Suprapubic skin (tissue), 4 donors: ENCODE data around the gene FRAT1. TPM values are rescaled to one million over a fixed set of nuclear protein-coding genes. Genes with fewer than 3 reads are reported as not detected.

Experiments
- DNase-seq, 2 donors: peaks; one replicate each; pipeline ENCODE4 v3.0.0-alpha.2; 2019; ENCODE audit warnings: low spot score in 2 of 2
- H3K27ac ChIP-seq: fragments of 200-600 bp; sonication (generic); one replicate; pipeline ENCODE4 v1.5.1; 2019
- H3K27me3 ChIP-seq: fragments of 200-600 bp; sonication (generic); one replicate; pipeline ENCODE4 v1.5.1; 2019
- H3K36me3 ChIP-seq: fragments of 200-600 bp; sonication (generic); one replicate; pipeline ENCODE4 v1.5.1; 2019
- H3K4me1 ChIP-seq: fragments of 200-600 bp; sonication (generic); one replicate; pipeline ENCODE4 v1.5.1; 2019
- H3K4me3 ChIP-seq: fragments of 200-600 bp; sonication (generic); one replicate; pipeline ENCODE4 v1.5.1; 2019; ENCODE audit warnings: mild to moderate bottlenecking
- H3K9me3 ChIP-seq: fragments of 200-600 bp; sonication (generic); one replicate; pipeline ENCODE4 v1.5.1; 2019
- EP300 ChIP-seq: sonication (generic); formaldehyde crosslinking; IDR thresholded peaks from one replicate; pipeline ENCODE4 v1.6.1; 2017; ENCODE audit warnings: antibody characterized with exemption
- POLR2A ChIP-seq, 2 donors: fragments of 450-650 bp; IDR thresholded peaks; one replicate each; pipeline ENCODE4 v1.6.1; 2017; ENCODE audit warnings: antibody characterized with exemption in 2 of 2, mild to moderate bottlenecking in 2 of 2, moderate library complexity in 2 of 2
- POLR2AphosphoS5 ChIP-seq, 3 donors: sonication (generic); formaldehyde crosslinking; IDR thresholded peaks; one replicate each; pipeline ENCODE4 v1.6.1; 2017; ENCODE audit warnings: antibody characterized with exemption in 3 of 3
- WGBS: methylation state at CpG from one replicate; pipeline ENCODE4 v1.1.5; 2018; 5-methylcytosine and 5-hydroxymethylcytosine counted together
- total RNA-seq, 4 donors: library from RNA; depleted of rRNA; stranded (reverse); fragments of >200 nt; gene quantifications; one replicate each; pipeline ENCODE4 v1.1.0, GENCODE V29; 2016
- TF ChIP-seq, protein P1 (sequence below), 2 donors: fragments of 200-600 bp in 1 of 2; fragments of 450-650 bp in 1 of 2; sonication (generic) in 1 of 2; IDR thresholded peaks; one replicate each; pipeline ENCODE4 v1.5.1; 2016 to 2019; ENCODE audit warnings: antibody characterized with exemption in 2 of 2, mild to moderate bottlenecking in 1 of 2, moderate library complexity in 1 of 2

FRAT1 gene
- total RNA-seq, 4 donors from 2014 or later, result 5.2 to 8.4 (median 7.2) TPM

DNA sequence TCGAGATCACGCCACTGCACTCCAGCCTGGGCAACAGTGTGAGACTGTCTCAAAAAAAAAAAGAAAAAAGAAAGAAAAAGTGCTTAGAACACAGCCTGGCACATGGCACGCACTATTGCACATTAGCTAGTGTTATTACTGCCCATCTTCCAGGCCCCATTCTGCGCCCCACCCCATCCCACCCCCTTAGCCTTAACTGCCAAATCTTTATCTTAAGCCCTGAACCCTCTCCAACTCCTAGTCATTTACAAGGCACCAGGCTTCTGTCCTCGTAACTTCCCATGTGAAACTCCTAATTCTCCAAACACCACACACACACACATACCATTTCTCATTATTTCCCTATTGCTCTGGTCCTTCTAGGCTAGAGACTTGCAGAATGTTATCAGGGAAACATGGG, 10.7 kb downstream of the FRAT1 start:
- 92% methylated on average over 5 of the region's 5 CpGs for WGBS
- TF ChIP-seq EP300, result no peak
- H3K4me1 ChIP-seq, result peaks cover 34% of the 10 kb centered on the region
- no peak overlapping the region for H3K27ac ChIP-seq
- DNase-seq, result no peak
- H3K9me3 ChIP-seq, result no peaks in the 10 kb centered on the region
- no peaks in the 10 kb centered on the region for H3K27me3 ChIP-seq
- H3K36me3 ChIP-seq, result peaks cover 19% of the 10 kb centered on the region
- no peak overlapping the region for H3K4me3 ChIP-seq

DNA sequence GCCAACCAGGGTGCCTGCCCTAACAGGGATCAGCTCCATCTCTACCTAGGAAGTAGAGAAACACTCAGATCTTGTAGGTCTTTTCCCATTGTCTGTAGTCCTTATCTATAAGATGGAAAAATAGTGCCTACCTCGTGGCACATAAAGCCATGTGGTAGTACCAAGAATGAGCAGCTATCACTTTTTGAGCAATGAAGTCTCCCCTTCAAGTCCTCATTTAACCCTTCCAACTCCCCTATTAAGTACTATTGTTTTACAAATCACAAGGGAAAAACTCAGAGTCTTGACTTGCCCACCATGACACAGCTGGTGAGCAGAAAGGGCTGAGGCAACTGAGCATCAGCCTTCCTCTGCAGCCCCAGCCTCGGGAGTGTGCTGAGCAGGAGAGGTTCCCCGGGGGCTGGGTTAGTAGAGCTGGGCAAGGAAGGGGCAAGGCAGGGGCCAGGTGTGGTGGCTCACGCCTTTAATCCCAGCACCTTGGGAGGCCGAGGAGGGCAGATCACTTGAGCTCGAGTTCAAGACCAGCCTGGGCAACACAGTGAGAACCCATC, 12.2 kb downstream of the FRAT1 start:
- Histone ChIP-seq H3K27ac (no peak overlapping the region), H3K27me3 (no peaks in the 10 kb centered on the region), H3K4me3 (peak overlapping the region; percentile 90), H3K9me3 (no peaks in the 10 kb centered on the region), H3K36me3 (peaks cover 19% of the 10 kb centered on the region), H3K4me1 (peaks cover 48% of the 10 kb centered on the region)
- no peak for TF ChIP-seq EP300
- TF ChIP-seq, protein P1, sequence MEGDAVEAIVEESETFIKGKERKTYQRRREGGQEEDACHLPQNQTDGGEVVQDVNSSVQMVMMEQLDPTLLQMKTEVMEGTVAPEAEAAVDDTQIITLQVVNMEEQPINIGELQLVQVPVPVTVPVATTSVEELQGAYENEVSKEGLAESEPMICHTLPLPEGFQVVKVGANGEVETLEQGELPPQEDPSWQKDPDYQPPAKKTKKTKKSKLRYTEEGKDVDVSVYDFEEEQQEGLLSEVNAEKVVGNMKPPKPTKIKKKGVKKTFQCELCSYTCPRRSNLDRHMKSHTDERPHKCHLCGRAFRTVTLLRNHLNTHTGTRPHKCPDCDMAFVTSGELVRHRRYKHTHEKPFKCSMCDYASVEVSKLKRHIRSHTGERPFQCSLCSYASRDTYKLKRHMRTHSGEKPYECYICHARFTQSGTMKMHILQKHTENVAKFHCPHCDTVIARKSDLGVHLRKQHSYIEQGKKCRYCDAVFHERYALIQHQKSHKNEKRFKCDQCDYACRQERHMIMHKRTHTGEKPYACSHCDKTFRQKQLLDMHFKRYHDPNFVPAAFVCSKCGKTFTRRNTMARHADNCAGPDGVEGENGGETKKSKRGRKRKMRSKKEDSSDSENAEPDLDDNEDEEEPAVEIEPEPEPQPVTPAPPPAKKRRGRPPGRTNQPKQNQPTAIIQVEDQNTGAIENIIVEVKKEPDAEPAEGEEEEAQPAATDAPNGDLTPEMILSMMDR (IDR thresholded peaks at IDR 0.05), result no peak
- no peak for TF ChIP-seq POLR2AphosphoS5 (IDR thresholded peaks at IDR 0.05)
- TF ChIP-seq POLR2A (IDR thresholded peaks at IDR 0.05), result no peak
- no peak for DNase-seq
- WGBS, result 73% methylated on average over 6 of the region's 6 CpGs

GRCh38 chr10:97332591-97333350, 13.7 kb downstream of the FRAT1 start:
- Histone ChIP-seq H3K36me3 (peaks cover 18% of the 10 kb centered on the region), H3K27ac (peak overlapping the region; percentile 98), H3K4me1 (peaks cover 63% of the 10 kb centered on the region), H3K4me3 (peak overlapping the region; percentile 90), H3K27me3 (no peaks in the 10 kb centered on the region), H3K9me3 (no peaks in the 10 kb centered on the region)
- 5% methylated on average over 18 of the region's 18 CpGs for WGBS
- TF ChIP-seq, protein P1 (IDR thresholded peaks at IDR 0.05), result peak in 1 of 2 donors; percentile 9
- TF ChIP-seq POLR2AphosphoS5 (IDR thresholded peaks at IDR 0.05) (no peak), EP300 (no peak)
- no peak for DNase-seq

GRCh38 chr10:97333351-97333600, 14.2 kb downstream of the FRAT1 start:
- peak overlapping the region; percentile 90 for H3K4me3 ChIP-seq
- H3K9me3 ChIP-seq, result no peaks in the 10 kb centered on the region
- WGBS, result 0% methylated on average over 7 of the region's 7 CpGs
- H3K27ac ChIP-seq, result peak overlapping the region; percentile 98
- DNase-seq, result no peak
- H3K36me3 ChIP-seq, result peaks cover 15% of the 10 kb centered on the region
- no peak for TF ChIP-seq POLR2AphosphoS5 (IDR thresholded peaks at IDR 0.05)
- H3K27me3 ChIP-seq, result no peaks in the 10 kb centered on the region
- H3K4me1 ChIP-seq, result peaks cover 68% of the 10 kb centered on the region

- H3K9me3 ChIP-seq, result no peaks in the 10 kb centered on the region
- DNase-seq, result peak; percentile 80 to 85
- no peaks in the 10 kb centered on the region for H3K27me3 ChIP-seq
- WGBS, result 0% methylated on average over 31 of the region's 89 CpGs
- peak overlapping the region; percentile 98 for H3K27ac ChIP-seq
- H3K4me1 ChIP-seq, result peaks cover 68% of the 10 kb centered on the region
- H3K4me3 ChIP-seq, result peak overlapping the region; percentile 90
- H3K36me3 ChIP-seq, result peaks cover 10% of the 10 kb centered on the region
- TF ChIP-seq, protein P1 (IDR thresholded peaks at IDR 0.05), result no peak
- TF ChIP-seq EP300, result no peak
- no peak for TF ChIP-seq POLR2AphosphoS5 (IDR thresholded peaks at IDR 0.05)
- TF ChIP-seq POLR2A (IDR thresholded peaks at IDR 0.05), result no peak
Measured at GRCh38 chr10:97333601-97334369, 14.7 kb downstream of the FRAT1 start.
